NCI-H748 (cell line): Measurements from ENCODE around the gene STRADA.
"Not testable (repeated sequence)": the region's sequence is repeated elsewhere in the genome, so short reads cannot be mapped to it uniquely, and the experiment has no call there.

Experiments
- DNase-seq: peaks from one replicate; lab custom pipeline; 2025; ENCODE audit not compliant: unreplicated experiment; lab: John Stamatoyannopoulos, UW

The STRADA gene

GRCh38 chr17:63758428-63758827, 16.8 kb upstream of the STRADA start:
- DNase-seq, result no peak

- no peak for DNase-seq
These were observed 12.4 kb upstream of the STRADA start for GRCh38 chr17:63754046-63754445.

GRCh38 chr17:63753215-63753614, 11.6 kb upstream of the STRADA start:
- no peak for DNase-seq

- no peak for DNase-seq
These were observed 11.1 kb upstream of the STRADA start for GRCh38 chr17:63752707-63753106.

GRCh38 chr17:63751806-63752205, 10.2 kb upstream of the STRADA start:
- DNase-seq, result no peak

GRCh38 chr17:63741143-63741407, 524 bp downstream of the STRADA start:
- DNase-seq, result no peak

- peak; percentile 26 for DNase-seq
These were observed 996 bp downstream of the STRADA start for GRCh38 chr17:63740464-63741142.

GRCh38 chr17:63735691-63736090, 5.9 kb downstream of the STRADA start:
- no peak for DNase-seq

GRCh38 chr17:63722403-63722802, 19.2 kb downstream of the STRADA start:
- DNase-seq, result no peak

GRCh38 chr17:63720194-63720593, 21.4 kb downstream of the STRADA start:
- not testable (repeated sequence) for DNase-seq

- no peak for DNase-seq
These were observed 22.6 kb downstream of the STRADA start for GRCh38 chr17:63718988-63719387.

GRCh38 chr17:63716426-63716825, 25.2 kb downstream of the STRADA start:
- DNase-seq, result no peak

- DNase-seq, result no peak
These were observed 26.9 kb downstream of the STRADA start for GRCh38 chr17:63714550-63715277.

- no peak for DNase-seq
These were observed 32.5 kb downstream of the STRADA start for GRCh38 chr17:63709110-63709509.

GRCh38 chr17:63707151-63707550, 34.4 kb downstream of the STRADA start:
- no peak for DNase-seq

GRCh38 chr17:63706336-63707082, 35.1 kb downstream of the STRADA start:
- no peak for DNase-seq

- no peak for DNase-seq
These were observed 35.9 kb downstream of the STRADA start for GRCh38 chr17:63705657-63706056.

GRCh38 chr17:63704836-63705235, 36.8 kb downstream of the STRADA start:
- no peak for DNase-seq

- no peak for DNase-seq
These were observed 37.4 kb downstream of the STRADA start for GRCh38 chr17:63704259-63704576.

GRCh38 chr17:63703556-63704258, 37.9 kb downstream of the STRADA start:
- DNase-seq, result no peak

GRCh38 chr17:63703029-63703428, 38.6 kb downstream of the STRADA start:
- no peak for DNase-seq

- DNase-seq, result no peak
These were observed 38.9 kb downstream of the STRADA start for GRCh38 chr17:63702721-63703015.
